KMS-11 (cell line): ENCODE measurements around the gene IGFBP2.

ENCODE experiments used
- H2AFZ ChIP-seq: fragments of 200-600 bp; sonication (generic); 2 replicates; pipeline ENCODE4 v1.6.1; 2016; ENCODE audit warnings: antibody characterized with exemption, mixed run types, low read depth
- H3K27ac ChIP-seq: fragments of 200-600 bp; sonication (generic); 2 replicates; pipeline ENCODE4 v1.6.1; 2016; ENCODE audit warnings: mild to moderate bottlenecking, mixed run types
- H3K27me3 ChIP-seq: fragments of 200-600 bp; sonication (generic); 2 replicates; pipeline ENCODE4 v1.6.1; 2017; ENCODE audit warnings: mild to moderate bottlenecking, low read depth, mixed run types, moderate library complexity; ENCODE audit not compliant: insufficient read depth
- H3K36me3 ChIP-seq: fragments of 200-600 bp; sonication (generic); 2 replicates; pipeline ENCODE4 v1.6.1; 2017; ENCODE audit warnings: mild to moderate bottlenecking, mixed run types; ENCODE audit not compliant: insufficient read depth
- H3K4me1 ChIP-seq: fragments of 200-600 bp; sonication (generic); 2 replicates; pipeline ENCODE4 v1.6.1; 2016; ENCODE audit warnings: mild to moderate bottlenecking, low read depth, mixed run types; ENCODE audit not compliant: poor library complexity, severe bottlenecking
- H3K4me2 ChIP-seq: fragments of 200-600 bp; sonication (generic); 2 replicates; pipeline ENCODE4 v1.7.0; 2016; ENCODE audit warnings: mild to moderate bottlenecking, mixed run types
- H3K4me3 ChIP-seq: fragments of 200-600 bp; sonication (generic); IDR thresholded peaks from 2 replicates; pipeline ENCODE4 v1.6.1; 2017; ENCODE audit warnings: low read depth, low read length, mixed read lengths; ENCODE audit not compliant: insufficient read depth
- H3K79me2 ChIP-seq: fragments of 200-600 bp; sonication (generic); 2 replicates; pipeline ENCODE4 v1.6.1; 2016; ENCODE audit warnings: low read depth, mixed run types; ENCODE audit not compliant: insufficient read depth
- H3K9ac ChIP-seq: fragments of 200-600 bp; sonication (generic); 2 replicates; pipeline ENCODE4 v1.6.1; 2016; ENCODE audit warnings: mild to moderate bottlenecking, mixed run types
- H4K20me1 ChIP-seq: fragments of 200-600 bp; sonication (generic); 2 replicates; pipeline ENCODE4 v1.6.1; 2016; ENCODE audit warnings: mild to moderate bottlenecking, mixed run types; ENCODE audit not compliant: insufficient read depth
- TF ChIP-seq, protein P1 (sequence below): fragments of 200-600 bp; sonication (generic); conservative IDR thresholded peaks from 2 replicates; pipeline ENCODE4 v1.6.1; 2017; ENCODE audit warnings: low read depth, mild to moderate bottlenecking, antibody characterized with exemption, low read length, moderate library complexity, mixed read lengths

Gene IGFBP2

DNA sequence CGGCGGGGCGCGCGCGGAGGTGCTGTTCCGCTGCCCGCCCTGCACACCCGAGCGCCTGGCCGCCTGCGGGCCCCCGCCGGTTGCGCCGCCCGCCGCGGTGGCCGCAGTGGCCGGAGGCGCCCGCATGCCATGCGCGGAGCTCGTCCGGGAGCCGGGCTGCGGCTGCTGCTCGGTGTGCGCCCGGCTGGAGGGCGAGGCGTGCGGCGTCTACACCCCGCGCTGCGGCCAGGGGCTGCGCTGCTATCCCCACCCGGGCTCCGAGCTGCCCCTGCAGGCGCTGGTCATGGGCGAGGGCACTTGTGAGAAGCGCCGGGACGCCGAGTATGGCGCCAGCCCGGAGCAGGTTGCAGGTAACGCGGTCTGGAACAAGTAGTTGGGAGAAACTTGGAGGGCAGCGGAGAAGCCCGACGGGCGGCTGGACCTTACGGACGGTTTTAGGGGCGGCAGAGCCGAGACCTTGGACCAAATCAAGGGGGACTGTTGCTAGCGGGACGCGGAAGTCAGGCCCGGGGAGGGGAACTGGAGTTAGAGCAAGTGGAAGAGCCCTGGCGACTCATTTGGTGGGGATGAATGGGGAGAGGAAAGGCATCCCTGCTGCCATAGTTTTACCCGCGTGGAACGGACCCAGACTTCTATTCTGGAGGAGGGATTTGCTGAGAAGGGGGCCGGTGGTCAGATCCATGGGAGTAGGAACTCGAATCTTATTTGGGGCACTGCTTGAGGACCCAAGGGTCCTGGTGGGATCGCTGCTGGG, 573 bp downstream of the IGFBP2 start:
- H3K27ac ChIP-seq: no peak overlapping the region
- no peaks in the 10 kb centered on the region for H4K20me1 ChIP-seq
- no peaks in the 10 kb centered on the region for H3K79me2 ChIP-seq
- TF ChIP-seq, protein P1, sequence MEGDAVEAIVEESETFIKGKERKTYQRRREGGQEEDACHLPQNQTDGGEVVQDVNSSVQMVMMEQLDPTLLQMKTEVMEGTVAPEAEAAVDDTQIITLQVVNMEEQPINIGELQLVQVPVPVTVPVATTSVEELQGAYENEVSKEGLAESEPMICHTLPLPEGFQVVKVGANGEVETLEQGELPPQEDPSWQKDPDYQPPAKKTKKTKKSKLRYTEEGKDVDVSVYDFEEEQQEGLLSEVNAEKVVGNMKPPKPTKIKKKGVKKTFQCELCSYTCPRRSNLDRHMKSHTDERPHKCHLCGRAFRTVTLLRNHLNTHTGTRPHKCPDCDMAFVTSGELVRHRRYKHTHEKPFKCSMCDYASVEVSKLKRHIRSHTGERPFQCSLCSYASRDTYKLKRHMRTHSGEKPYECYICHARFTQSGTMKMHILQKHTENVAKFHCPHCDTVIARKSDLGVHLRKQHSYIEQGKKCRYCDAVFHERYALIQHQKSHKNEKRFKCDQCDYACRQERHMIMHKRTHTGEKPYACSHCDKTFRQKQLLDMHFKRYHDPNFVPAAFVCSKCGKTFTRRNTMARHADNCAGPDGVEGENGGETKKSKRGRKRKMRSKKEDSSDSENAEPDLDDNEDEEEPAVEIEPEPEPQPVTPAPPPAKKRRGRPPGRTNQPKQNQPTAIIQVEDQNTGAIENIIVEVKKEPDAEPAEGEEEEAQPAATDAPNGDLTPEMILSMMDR: no peak
- H3K4me1 ChIP-seq: no peaks in the 10 kb centered on the region
- H2AFZ ChIP-seq: no peak overlapping the region
- H3K9ac ChIP-seq: no peak overlapping the region
- H3K36me3 ChIP-seq: no peaks in the 10 kb centered on the region
- H3K4me3 ChIP-seq: no peak overlapping the region
- no peak overlapping the region for H3K4me2 ChIP-seq
- no peaks in the 10 kb centered on the region for H3K27me3 ChIP-seq

DNA sequence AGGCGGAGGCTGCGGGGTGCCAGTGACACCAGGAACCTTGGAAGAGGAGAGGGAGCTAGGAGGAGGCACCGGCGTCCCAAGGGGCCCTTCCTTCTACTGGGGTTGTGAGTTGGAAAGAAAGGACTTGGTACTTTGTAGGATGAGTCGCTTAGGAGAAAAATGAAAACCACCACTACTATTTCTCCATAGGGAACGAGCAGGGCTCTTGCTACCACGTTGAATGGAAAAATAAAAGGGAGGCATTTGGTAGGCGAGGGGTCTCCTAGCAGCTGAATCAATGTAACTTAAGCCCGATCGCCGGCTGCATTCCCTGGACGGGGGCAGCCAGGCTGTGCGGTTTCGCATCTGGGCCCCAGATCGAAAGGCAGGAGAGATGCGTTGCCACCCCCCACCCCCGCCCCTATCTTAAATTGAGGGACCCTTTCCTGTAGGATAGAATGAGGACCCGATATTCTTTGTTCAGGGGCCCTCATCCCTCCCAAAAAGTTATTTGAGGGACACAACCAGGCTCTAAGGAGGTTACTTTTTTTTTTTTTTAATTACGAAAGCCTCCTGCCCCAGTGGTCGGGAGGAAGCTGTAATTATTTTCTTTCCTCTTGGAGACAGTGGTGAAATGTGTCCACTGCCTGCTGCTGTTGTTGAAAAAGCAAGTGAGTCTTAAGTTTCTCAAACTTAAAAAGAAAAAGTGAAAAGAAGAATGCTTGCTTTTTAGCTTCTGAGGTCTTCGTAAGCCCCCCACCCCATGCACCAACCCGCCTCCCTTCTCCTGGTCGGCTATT, 1.3 kb downstream of the IGFBP2 start:
- no peak overlapping the region for H3K4me3 ChIP-seq
- H4K20me1 ChIP-seq: no peaks in the 10 kb centered on the region
- TF ChIP-seq, protein P1: no peak
- no peak overlapping the region for H2AFZ ChIP-seq
- H3K9ac ChIP-seq: no peak overlapping the region
- no peaks in the 10 kb centered on the region for H3K36me3 ChIP-seq
- H3K27me3 ChIP-seq: no peaks in the 10 kb centered on the region
- H3K27ac ChIP-seq: no peak overlapping the region
- no peak overlapping the region for H3K4me2 ChIP-seq
- H3K4me1 ChIP-seq: no peaks in the 10 kb centered on the region
- H3K79me2 ChIP-seq: no peaks in the 10 kb centered on the region

DNA sequence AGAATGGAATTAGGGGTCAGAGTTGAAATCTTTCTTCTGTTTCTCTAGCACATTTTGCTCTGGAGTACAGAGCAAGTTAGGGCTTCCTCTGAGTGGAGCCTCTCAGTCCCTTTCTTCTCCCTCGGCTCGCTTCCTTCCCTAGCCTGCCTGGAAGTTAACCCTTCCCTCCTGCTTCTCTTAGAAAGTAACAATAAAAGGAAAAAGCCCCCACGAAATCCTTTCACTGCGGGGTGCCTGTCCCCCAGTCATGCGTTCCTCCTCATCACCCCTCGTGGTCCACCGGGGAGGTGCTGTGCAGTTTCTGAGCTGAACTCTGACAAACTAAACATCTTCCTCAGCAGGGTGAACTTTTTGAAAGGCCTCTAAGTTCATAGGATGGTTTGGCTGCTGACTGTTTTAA, 2.0 kb downstream of the IGFBP2 start:
- no peaks in the 10 kb centered on the region for H3K79me2 ChIP-seq

DNA sequence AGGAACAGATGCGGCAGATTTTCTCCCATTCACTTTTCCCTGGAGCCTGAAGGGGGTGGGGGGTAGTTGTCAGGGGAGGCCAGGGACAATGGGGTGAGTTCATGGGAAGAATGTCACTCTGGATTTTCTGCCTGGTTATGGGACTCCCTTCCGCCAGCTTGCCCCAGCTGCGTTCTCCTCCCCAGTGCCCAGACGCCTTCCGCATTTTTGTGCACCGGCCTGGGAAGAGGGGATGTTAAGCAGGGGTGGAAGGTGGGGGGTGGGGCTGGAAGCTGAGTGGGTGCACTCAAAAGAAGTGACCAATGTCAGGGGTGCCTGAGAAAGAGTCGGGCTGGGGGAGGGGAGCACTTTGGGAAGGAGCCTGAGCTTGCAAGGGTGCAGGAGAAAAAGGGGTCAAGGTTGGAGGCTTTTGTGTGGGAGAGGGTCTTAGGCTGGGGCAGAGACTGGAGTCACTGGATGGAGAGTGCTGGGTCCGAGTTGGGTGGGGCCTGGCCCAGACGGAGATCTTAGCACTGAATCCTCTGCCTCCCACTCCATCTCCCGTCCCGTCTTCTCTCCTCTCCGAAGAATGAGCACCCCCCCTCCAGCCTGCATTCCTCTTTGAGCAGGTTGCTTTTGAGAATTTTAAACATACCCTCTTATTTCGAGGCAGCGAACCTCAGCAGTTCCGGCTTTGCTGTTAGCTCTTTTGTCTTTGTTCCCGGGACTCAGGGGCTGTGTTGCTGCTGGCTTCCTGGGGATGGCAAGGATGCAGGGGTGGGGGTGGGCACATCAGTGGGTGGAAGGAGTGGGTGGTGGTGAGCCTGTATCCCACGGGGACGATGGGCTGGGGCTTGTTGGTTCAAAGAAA, 2.7 kb downstream of the IGFBP2 start:
- no peak overlapping the region for H3K4me2 ChIP-seq
- H4K20me1 ChIP-seq: no peaks in the 10 kb centered on the region
- H3K36me3 ChIP-seq: no peaks in the 10 kb centered on the region
- no peaks in the 10 kb centered on the region for H3K27me3 ChIP-seq
- no peak overlapping the region for H2AFZ ChIP-seq
- H3K4me1 ChIP-seq: no peaks in the 10 kb centered on the region
- H3K4me3 ChIP-seq: no peak overlapping the region
- H3K79me2 ChIP-seq: no peaks in the 10 kb centered on the region
- H3K9ac ChIP-seq: no peak overlapping the region
- no peak overlapping the region for H3K27ac ChIP-seq
- TF ChIP-seq, protein P1: no peak

More for the DNA sequence above, 2.0 kb downstream of the IGFBP2 start:
- TF ChIP-seq, protein P1: no peak
- Histone ChIP-seq H3K27me3 (no peaks in the 10 kb centered on the region), H3K9ac (no peak overlapping the region), H2AFZ (no peak overlapping the region), H3K36me3 (no peaks in the 10 kb centered on the region), H3K4me2 (no peak overlapping the region), H3K27ac (no peak overlapping the region), H3K4me3 (no peak overlapping the region), H4K20me1 (no peaks in the 10 kb centered on the region), H3K4me1 (no peaks in the 10 kb centered on the region)
